OCI-LY1 (cell line): ENCODE results near the gene SMCO1.

Source experiments
- CTCF ChIP-seq: fragments of 200-600 bp; sonication (generic), shearing (Covaris generic); IDR thresholded peaks from 2 replicates; pipeline ENCODE4 v1.5.1; 2017; ENCODE audit warnings: mild to moderate bottlenecking, antibody characterized with exemption, low read length, moderate library complexity, mixed read lengths
- EZH2 ChIP-seq: fragments of 200-600 bp; sonication (generic), shearing (Covaris generic); IDR thresholded peaks from 2 replicates; pipeline ENCODE4 v1.8.0; 2017; ENCODE audit warnings: borderline replicate concordance, mixed run types, mild to moderate bottlenecking, antibody characterized with exemption, low read length, moderate library complexity, mixed read lengths

- TF ChIP-seq CTCF: no peak
- no peak for TF ChIP-seq EZH2
Measured at GRCh38 chr3:196533260-196533681, 18.1 kb upstream of the SMCO1 start.
